Upper lobe of right lung (tissue), 1 donor: ENCODE measurements around the gene TBC1D22A. TPM values are rescaled to one million over a fixed set of nuclear protein-coding genes. Genes with fewer than 3 reads are reported as not detected.

Experiments used
- ATAC-seq: fragments of 200-7000 bp; cut with Tn5 transposase; one replicate; pipeline ENCODE4 v1.9.1; 2020; ENCODE audit warnings: mild to moderate bottlenecking, moderate library complexity
- DNase-seq: peaks from one replicate; pipeline ENCODE4 v3.0.0-alpha.2; 2020
- H3K27ac ChIP-seq: fragments of 200-600 bp; one replicate; pipeline ENCODE4 v1.8.0; 2022
- H3K27me3 ChIP-seq: fragments of 200-600 bp; one replicate; pipeline ENCODE4 v1.8.0; 2022; ENCODE audit warnings: mild to moderate bottlenecking
- H3K36me3 ChIP-seq: fragments of 200-600 bp; one replicate; pipeline ENCODE4 v1.8.0; 2022
- H3K4me1 ChIP-seq: fragments of 200-600 bp; one replicate; pipeline ENCODE4 v1.8.0; 2022
- H3K4me3 ChIP-seq: fragments of 200-600 bp; one replicate; pipeline ENCODE4 v1.8.0; 2022; ENCODE audit warnings: mild to moderate bottlenecking
- H3K9me3 ChIP-seq: fragments of 200-600 bp; one replicate; pipeline ENCODE4 v1.8.0; 2022
- CTCF ChIP-seq: fragments of 200-600 bp; IDR thresholded peaks from one replicate; pipeline ENCODE4 v1.8.0; 2022; ENCODE audit warnings: antibody characterized with exemption
- intact Hi-C: fragments of 100-400 bp; cut with DNase I; formaldehyde crosslinking; loops from one replicate; pipeline ENCODE4 v1.11.0; 2022
- total RNA-seq: library from RNA; stranded (reverse); fragmentation: NEBNext Ultra II Directional; extraction: Animal tissue kit (Norgen Biotek cat#: 25700); gene quantifications from one replicate; pipeline ENCODE4 v1.2.1, GENCODE V29; 2021
- donor health status: DM: no; HTN: yes; CAD: no; lungs with severe emphysema.

TBC1D22A gene
- total RNA-seq, 1 donor from 2014 or later: 31.3 TPM

GRCh38 chr22:46929046-46929709 lies 166.7 kb downstream of the TBC1D22A start:
- DNase-seq (no peak), ATAC-seq (no peak)
- Histone ChIP-seq H3K4me1 (peaks cover 3% of the 10 kb centered on the region), H3K9me3 (no peaks in the 10 kb centered on the region), H3K27me3 (no peaks in the 10 kb centered on the region), H3K36me3 (no peaks in the 10 kb centered on the region), H3K27ac (no peak overlapping the region), H3K4me3 (no peak overlapping the region)
- intact Hi-C loops: no loop called here
- TF ChIP-seq CTCF: no peak

- ATAC-seq: no peak
- no peaks in the 10 kb centered on the region for H3K36me3 ChIP-seq
- no peaks in the 10 kb centered on the region for H3K27me3 ChIP-seq
- intact Hi-C loops: no loop called here
- DNase-seq: no peak
- H3K4me1 ChIP-seq: peaks cover 6% of the 10 kb centered on the region
- TF ChIP-seq CTCF: no peak
- H3K27ac ChIP-seq: no peak overlapping the region
- no peaks in the 10 kb centered on the region for H3K9me3 ChIP-seq
- H3K4me3 ChIP-seq: no peak overlapping the region
Measured at GRCh38 chr22:46929710-46930204, 167.3 kb downstream of the TBC1D22A start.

GRCh38 chr22:46931414-46931813 lies 169.0 kb downstream of the TBC1D22A start:
- DNase-seq (no peak), ATAC-seq (no peak)
- no peak overlapping the region for H3K4me3 ChIP-seq
- intact Hi-C loops: no loop called here
- TF ChIP-seq CTCF: no peak
- peaks cover 21% of the 10 kb centered on the region for H3K4me1 ChIP-seq
- H3K27ac ChIP-seq: no peak overlapping the region
- H3K36me3 ChIP-seq: no peaks in the 10 kb centered on the region
- no peaks in the 10 kb centered on the region for H3K9me3 ChIP-seq
- no peaks in the 10 kb centered on the region for H3K27me3 ChIP-seq

- no peaks in the 10 kb centered on the region for H3K36me3 ChIP-seq
- H3K4me3 ChIP-seq: no peak overlapping the region
- intact Hi-C loops: no loop called here
- H3K27ac ChIP-seq: no peak overlapping the region
- peaks cover 25% of the 10 kb centered on the region for H3K4me1 ChIP-seq
- ATAC-seq (no peak), DNase-seq (no peak)
- no peaks in the 10 kb centered on the region for H3K27me3 ChIP-seq
- no peaks in the 10 kb centered on the region for H3K9me3 ChIP-seq
- TF ChIP-seq CTCF: no peak
Measured at GRCh38 chr22:46931881-46932280, 169.4 kb downstream of the TBC1D22A start.

GRCh38 chr22:46933040-46933930 lies 170.8 kb downstream of the TBC1D22A start:
- no peak for DNase-seq
- no peak for TF ChIP-seq CTCF
- no peak overlapping the region for H3K4me3 ChIP-seq
- H3K36me3 ChIP-seq: no peaks in the 10 kb centered on the region
- no peak overlapping the region for H3K27ac ChIP-seq
- peaks cover 26% of the 10 kb centered on the region for H3K4me1 ChIP-seq
- peak; percentile 40 for ATAC-seq
- no peaks in the 10 kb centered on the region for H3K27me3 ChIP-seq
- H3K9me3 ChIP-seq: no peaks in the 10 kb centered on the region
- intact Hi-C loops: no loop called here
